ENCODE results near the gene SPIN3. TPM values are rescaled to one million over a fixed set of nuclear protein-coding genes. Genes with fewer than 3 reads are reported as not detected.
"Not testable (repeated sequence)": the region's sequence is repeated elsewhere in the genome, so short reads cannot be mapped to it uniquely, and the experiment has no call there.

SPIN3 gene
- total RNA-seq, 1 experiment from 2014 or later = 13.8 TPM

DNA sequence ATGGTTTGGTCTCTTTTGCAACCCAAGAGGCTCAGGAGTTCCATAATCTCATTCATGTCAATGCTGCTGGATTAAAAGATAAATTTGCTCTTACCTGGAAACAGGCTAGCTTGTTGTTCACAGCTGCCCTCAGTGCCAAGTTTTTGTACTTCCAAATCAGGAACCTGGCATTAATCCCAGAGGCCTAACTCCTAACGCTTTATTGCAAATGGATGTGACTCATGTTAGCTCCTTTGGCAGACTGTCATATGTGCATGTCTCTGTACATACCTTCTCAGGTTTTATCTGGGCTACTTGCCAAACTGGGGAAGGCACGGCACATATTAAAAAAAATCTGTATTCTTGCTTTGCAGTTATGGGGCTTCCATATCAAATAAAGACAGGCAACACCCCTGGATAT is 49.1 kb downstream of the SPIN3 start:
- TF ChIP-seq CEBPB (IDR thresholded peaks at IDR 0.05; ENCODE audit: low read depth) (0 out of 2 replicates have a peak, but pooled peaks have one; percentile 34), TCF7L2 (IDR thresholded peaks at IDR 0.05; ENCODE audit: borderline replicate concordance, extremely low read depth, insufficient read depth, insufficient read length) (peak; percentile 37), SP1 (IDR thresholded peaks at IDR 0.05; ENCODE audit: low read depth) (peak; percentile 58; the same call in 1 of the 2 replicates), POLR2AphosphoS5 (IDR thresholded peaks at IDR 0.05; ENCODE audit: low read depth, low read length) (0 out of 2 replicates have a peak, but pooled peaks have one; percentile 23), SRF (IDR thresholded peaks at IDR 0.05; ENCODE audit: low read depth) (peak; percentile 65; the same call in 1 of the 2 replicates), FOSL1 (IDR thresholded peaks at IDR 0.05; ENCODE audit: low read depth) (peak; percentile 39; the same call in 1 of the 2 replicates), SIN3A (IDR thresholded peaks at IDR 0.05; ENCODE audit: low read depth) (peak; percentile 37; the same call in 1 of the 2 replicates), JUND (IDR thresholded peaks at IDR 0.05) (peak; percentile 65), CBX3 (IDR thresholded peaks at IDR 0.05; ENCODE audit: low read depth) (0 out of 2 replicates have a peak, but pooled peaks have one; percentile 52)
- H3K4me3 ChIP-seq (replicated peaks in 1 of 2; ENCODE audit: low read depth in 1 of 2, low read length in 2 of 2); H3K9me2 ChIP-seq (ENCODE audit: insufficient read depth); RAD21 ChIA-PET (ENCODE audit: low non-redundant PET in 1 of 2, low total read pairs in 2 of 2, uncharacterized antibody in 2 of 2, unreplicated experiment in 2 of 2); H4K20me1 ChIP-seq (ENCODE audit: insufficient read depth); H3K9me3 ChIP-seq (ENCODE audit: control insufficient read depth in 1 of 2, insufficient read depth in 1 of 2, low read depth in 1 of 2, low read length in 2 of 2); POLR2A ChIA-PET; H3K27ac ChIP-seq (ENCODE audit: low read depth, low read length); H3K36me3 ChIP-seq (ENCODE audit: control insufficient read depth in 1 of 2, insufficient read depth in 2 of 2, low read length in 2 of 2); CTCF ChIA-PET; H3K9ac ChIP-seq (ENCODE audit: low read length); H3K79me2 ChIP-seq (ENCODE audit: insufficient read depth, low read length); BruUV-seq (replicated peaks); H2AFZ ChIP-seq (ENCODE audit: low read depth, low read length, poor library complexity, severe bottlenecking); ATAC-seq; H3K27me3 ChIP-seq (ENCODE audit: insufficient read depth, low read length): not testable (repeated sequence)
- DNase-seq (ENCODE audit: low read depth, low spot score) = peak; percentile 68
- intact Hi-C loops (cut with micrococcal nuclease) = loop anchor here (2.0 kb wide), 1 partner anchor 49 kb away; the partner anchor contains the start of gene SPIN3
- peak overlapping the region; percentile 59 for H3K4me2 ChIP-seq (ENCODE audit: low read length)
- H3K4me1 ChIP-seq (ENCODE audit: control insufficient read depth in 1 of 2, insufficient read depth in 2 of 2, low read length in 2 of 2) = peaks cover 15 to 34% of the 10 kb centered on the region in 2 experiments

DNA sequence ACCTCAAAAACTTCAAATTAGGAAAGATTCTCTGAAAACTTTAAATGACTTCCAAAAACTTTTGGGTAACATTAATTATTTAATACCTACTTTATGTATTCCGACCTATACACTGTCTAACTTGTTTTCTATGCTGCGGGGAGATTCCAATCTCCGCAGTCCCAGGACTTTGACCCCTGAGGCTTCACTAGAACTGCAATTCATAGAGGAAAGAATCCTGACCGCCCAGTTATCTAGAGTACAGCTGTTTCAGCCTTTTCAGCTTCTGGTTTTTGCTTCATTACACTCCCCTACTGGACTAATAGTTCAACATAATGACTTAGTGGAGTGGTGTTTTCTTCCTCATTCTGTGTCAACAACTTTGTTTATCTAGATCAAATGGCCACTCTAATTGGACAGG is 50.1 kb downstream of the SPIN3 start:
- H3K9me2 ChIP-seq (ENCODE audit: insufficient read depth); H3K9me3 ChIP-seq (ENCODE audit: control insufficient read depth in 1 of 2, insufficient read depth in 1 of 2, low read depth in 1 of 2, low read length in 2 of 2); RAD21 ChIA-PET (ENCODE audit: low non-redundant PET in 1 of 2, low total read pairs in 2 of 2, uncharacterized antibody in 2 of 2, unreplicated experiment in 2 of 2); H3K36me3 ChIP-seq (ENCODE audit: control insufficient read depth in 1 of 2, insufficient read depth in 2 of 2, low read length in 2 of 2); H3K27ac ChIP-seq (ENCODE audit: low read depth, low read length); POLR2A ChIA-PET; H2AFZ ChIP-seq (ENCODE audit: low read depth, low read length, poor library complexity, severe bottlenecking); intact Hi-C loops (cut with micrococcal nuclease); BruUV-seq (replicated peaks); ATAC-seq; H4K20me1 ChIP-seq (ENCODE audit: insufficient read depth); DNase-seq (ENCODE audit: low read depth, low spot score); H3K9ac ChIP-seq (ENCODE audit: low read length); H3K4me3 ChIP-seq (replicated peaks in 1 of 2; ENCODE audit: low read depth in 1 of 2, low read length in 2 of 2); H3K4me2 ChIP-seq (ENCODE audit: low read length); CTCF ChIA-PET; H3K27me3 ChIP-seq (ENCODE audit: insufficient read depth, low read length); H3K79me2 ChIP-seq (ENCODE audit: insufficient read depth, low read length): not testable (repeated sequence)
- peaks cover 15 to 34% of the 10 kb centered on the region in 2 experiments for H3K4me1 ChIP-seq (ENCODE audit: control insufficient read depth in 1 of 2, insufficient read depth in 2 of 2, low read length in 2 of 2)
